ENCODE data around the gene AK5. TPM values are rescaled to one million over a fixed set of nuclear protein-coding genes. Genes with fewer than 3 reads are reported as not detected.

AK5 gene
- total RNA-seq, 2 experiments from 2014 or later: 0.65 to 0.86 TPM

DNA sequence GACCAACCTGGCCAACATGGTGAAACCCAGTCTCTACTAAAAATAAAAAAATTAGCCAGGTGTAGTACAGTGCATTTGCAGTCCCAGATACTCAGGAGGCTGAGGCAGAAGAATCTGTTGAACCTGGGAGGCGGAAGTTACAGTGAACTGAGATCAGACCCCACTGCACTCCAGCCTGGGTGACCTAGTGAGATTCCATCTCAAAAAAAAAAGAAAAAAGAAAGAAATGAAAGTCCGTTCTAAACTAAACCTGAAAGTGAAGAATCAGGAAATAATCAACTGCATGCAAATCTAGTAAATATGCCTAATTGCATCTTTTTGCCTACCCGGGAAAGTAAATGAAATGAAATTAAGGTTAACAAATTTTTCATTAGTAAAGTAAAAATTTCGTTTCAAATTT is 301.1 kb downstream of the AK5 start:
- DNase-seq: no peak
- no peaks in the 10 kb centered on the region for H3K9me3 Mint-ChIP-seq
- H3K27me3 Mint-ChIP-seq: no peaks in the 10 kb centered on the region
- peaks cover 33% of the 10 kb centered on the region for H3K36me3 Mint-ChIP-seq (ENCODE audit: low read depth)
- H3K4me1 Mint-ChIP-seq: no peaks in the 10 kb centered on the region
- H3K4me3 Mint-ChIP-seq: no peak overlapping the region
- ChIA-PET POLR2A (no interaction called here), CTCF (no interaction called here)
- no peak overlapping the region for H3K27ac Mint-ChIP-seq

DNA sequence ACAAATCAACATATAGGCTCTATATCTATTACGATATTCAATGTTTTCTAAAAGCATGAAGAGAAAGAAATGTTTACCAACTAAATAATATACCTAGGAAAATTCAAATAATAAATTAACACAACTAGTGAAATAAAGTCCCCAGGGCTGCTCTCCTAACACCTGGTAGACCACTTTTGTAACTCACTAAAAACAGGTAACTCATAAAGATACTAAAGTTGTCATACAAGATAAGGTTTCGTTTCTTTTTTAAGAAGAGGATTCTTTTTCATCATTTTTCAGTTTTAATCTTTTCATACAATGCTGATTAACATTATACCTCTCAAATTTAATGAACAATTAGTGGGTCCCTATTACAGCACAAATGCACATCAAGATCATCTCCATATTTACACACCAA is 301.7 kb downstream of the AK5 start:
- CTCF ChIA-PET: no interaction called here
- POLR2A ChIA-PET: no interaction called here
- Mint-ChIP-seq H3K36me3 (ENCODE audit: low read depth) (peaks cover 33% of the 10 kb centered on the region), H3K9me3 (no peaks in the 10 kb centered on the region), H3K27ac (no peak overlapping the region), H3K27me3 (no peaks in the 10 kb centered on the region), H3K4me3 (no peak overlapping the region), H3K4me1 (no peaks in the 10 kb centered on the region)
- no peak for DNase-seq

DNA sequence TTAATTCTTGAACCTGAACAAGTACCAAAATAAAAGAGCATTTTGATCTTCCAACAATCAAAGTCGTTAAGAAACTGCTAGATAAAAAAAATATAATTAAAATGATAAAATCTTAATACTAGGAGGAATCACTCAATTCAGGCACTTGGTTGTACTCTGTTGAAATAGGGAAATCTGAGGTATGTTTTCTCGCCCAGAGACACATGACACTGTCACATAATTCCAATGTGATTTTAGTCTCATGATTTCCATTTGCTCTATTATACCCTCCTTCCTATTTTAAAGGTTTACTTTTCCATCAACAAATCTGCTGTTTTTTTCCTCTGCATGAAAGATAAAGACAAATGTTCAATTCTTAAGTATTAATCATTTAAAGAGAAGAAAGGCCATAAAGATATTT is 303.1 kb downstream of the AK5 start:
- Mint-ChIP-seq H3K36me3 (ENCODE audit: low read depth) (peaks cover 28% of the 10 kb centered on the region), H3K27me3 (no peaks in the 10 kb centered on the region), H3K4me3 (no peak overlapping the region), H3K9me3 (no peaks in the 10 kb centered on the region), H3K4me1 (no peaks in the 10 kb centered on the region), H3K27ac (no peak overlapping the region)
- ChIA-PET CTCF (no interaction called here), POLR2A (no interaction called here)
- DNase-seq: no peak

DNA sequence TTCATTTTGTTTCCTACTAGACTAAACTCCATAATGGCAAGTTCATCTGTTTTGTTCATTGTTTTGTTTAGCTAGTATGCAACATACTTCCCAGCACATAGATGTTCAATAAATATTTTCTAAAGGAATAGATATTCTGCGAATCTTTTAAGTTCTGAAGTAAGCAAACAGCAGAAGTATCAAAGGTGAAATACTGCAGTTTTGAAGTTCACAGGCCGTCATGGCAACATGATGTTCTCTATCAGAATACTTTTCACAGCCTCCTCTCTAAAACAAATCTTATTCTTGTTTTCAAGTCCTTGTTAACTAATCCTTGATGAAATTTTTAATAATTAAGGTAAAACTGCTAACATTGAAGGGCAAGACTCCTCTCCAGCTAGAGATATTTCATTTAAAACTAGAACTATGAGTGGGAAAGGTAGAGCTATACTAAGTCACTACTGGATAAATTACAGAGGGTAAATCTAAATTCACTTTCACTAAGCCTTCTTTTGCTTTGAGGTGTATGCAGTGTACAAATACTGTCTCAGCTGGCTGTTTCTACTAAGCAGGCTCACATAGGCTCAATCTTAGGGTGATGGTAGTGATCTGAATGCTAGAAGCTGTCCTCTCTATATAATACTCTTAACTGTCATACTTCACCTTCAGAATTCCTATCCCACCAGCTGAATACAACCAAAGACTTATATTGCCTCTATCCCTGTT is 303.9 kb downstream of the AK5 start:
- Mint-ChIP-seq H3K36me3 (ENCODE audit: low read depth) (peaks cover 19% of the 10 kb centered on the region), H3K27ac (no peak overlapping the region)
- POLR2A ChIA-PET: no interaction called here

DNA sequence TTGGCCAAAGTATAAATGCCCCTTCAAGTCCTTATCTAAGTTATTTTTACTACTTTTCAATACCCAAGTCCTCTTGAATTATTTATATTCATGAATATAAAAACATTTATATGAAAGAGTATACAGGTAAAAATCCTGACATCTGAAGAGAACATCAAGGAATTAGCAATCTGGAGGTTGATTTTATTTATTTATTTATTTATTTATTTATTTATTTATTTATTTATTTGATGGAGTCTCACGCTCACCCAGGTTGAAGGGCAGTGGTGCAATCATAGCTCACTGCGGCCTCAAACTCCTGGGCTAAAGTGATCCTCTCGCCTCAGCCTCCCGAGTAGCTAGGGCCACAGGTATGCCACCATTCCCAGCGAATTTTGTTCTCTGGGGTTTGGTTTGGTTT is 307.4 kb downstream of the AK5 start:
- Mint-ChIP-seq H3K27ac (no peak overlapping the region), H3K4me1 (no peaks in the 10 kb centered on the region), H3K36me3 (ENCODE audit: low read depth) (peaks cover 6% of the 10 kb centered on the region), H3K27me3 (no peaks in the 10 kb centered on the region), H3K9me3 (no peaks in the 10 kb centered on the region), H3K4me3 (no peak overlapping the region)
- no peak for DNase-seq
- POLR2A ChIA-PET: no interaction called here
- CTCF ChIA-PET: interaction anchor here (0.5 to 0.7 kb wide), 2 partner anchors 39 to 151 kb away, joined by 3 read pairs; no protein-coding TSS in a partner anchor

More for the DNA sequence above, 303.9 kb downstream of the AK5 start:
- no peak for DNase-seq
- H3K4me1 Mint-ChIP-seq: no peaks in the 10 kb centered on the region
- no peaks in the 10 kb centered on the region for H3K9me3 Mint-ChIP-seq
- no peak overlapping the region for H3K4me3 Mint-ChIP-seq
- CTCF ChIA-PET: interaction anchor here (1.6 kb wide), 1 partner anchor 9 kb away, joined by 9 read pairs; no protein-coding TSS in a partner anchor
- H3K27me3 Mint-ChIP-seq: no peaks in the 10 kb centered on the region

DNA sequence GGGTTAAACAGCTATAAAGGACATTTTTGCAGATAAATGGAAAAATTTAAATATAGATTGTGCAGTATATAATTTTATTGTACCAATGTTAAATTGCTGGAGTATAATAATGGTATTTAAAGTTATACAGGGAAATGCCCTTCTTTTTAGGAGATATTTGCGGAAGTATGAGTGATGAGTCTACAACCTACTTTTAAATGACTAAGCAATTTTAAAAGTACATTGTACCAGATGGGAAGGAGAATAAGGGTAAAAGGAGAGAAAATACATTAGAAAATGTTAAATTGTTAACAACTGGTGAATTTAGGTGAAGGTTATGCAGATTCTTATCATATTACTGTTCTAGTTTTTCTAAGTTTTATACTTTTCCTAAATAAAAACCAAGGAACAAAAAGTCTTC is 308.8 kb downstream of the AK5 start:
- no peaks in the 10 kb centered on the region for H3K9me3 Mint-ChIP-seq
- H3K27ac Mint-ChIP-seq: no peak overlapping the region
- H3K27me3 Mint-ChIP-seq: no peaks in the 10 kb centered on the region
- peaks cover 5% of the 10 kb centered on the region for H3K4me1 Mint-ChIP-seq
- no peak for DNase-seq
- POLR2A ChIA-PET: interaction anchor here (1.0 kb wide), 1 partner anchor 13 kb away, joined by 3 read pairs; no protein-coding TSS in a partner anchor
- H3K4me3 Mint-ChIP-seq: no peak overlapping the region
- CTCF ChIA-PET: no interaction called here
- H3K36me3 Mint-ChIP-seq (ENCODE audit: low read depth): peaks cover 9% of the 10 kb centered on the region

DNA sequence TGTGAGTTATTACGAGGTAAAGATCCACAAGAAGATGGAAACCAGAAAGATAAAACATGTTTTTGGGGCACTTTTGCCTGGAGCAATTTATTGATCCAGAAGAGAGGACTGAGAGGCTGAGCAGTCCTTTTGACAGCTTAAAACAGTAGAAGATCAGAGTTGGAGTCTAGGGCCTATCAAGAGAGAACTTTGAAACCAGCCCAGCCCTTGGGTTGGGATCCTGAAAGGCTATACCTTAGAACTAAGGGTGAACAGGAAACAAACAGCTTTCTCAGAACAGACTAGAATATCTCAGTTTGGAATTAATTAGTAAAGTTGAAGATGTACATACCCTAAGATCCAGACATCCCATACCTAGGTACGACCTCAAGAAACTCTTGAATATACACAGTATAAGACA is 311.1 kb downstream of the AK5 start:
- no peaks in the 10 kb centered on the region for H3K27me3 Mint-ChIP-seq
- CTCF ChIA-PET: no interaction called here

DNA sequence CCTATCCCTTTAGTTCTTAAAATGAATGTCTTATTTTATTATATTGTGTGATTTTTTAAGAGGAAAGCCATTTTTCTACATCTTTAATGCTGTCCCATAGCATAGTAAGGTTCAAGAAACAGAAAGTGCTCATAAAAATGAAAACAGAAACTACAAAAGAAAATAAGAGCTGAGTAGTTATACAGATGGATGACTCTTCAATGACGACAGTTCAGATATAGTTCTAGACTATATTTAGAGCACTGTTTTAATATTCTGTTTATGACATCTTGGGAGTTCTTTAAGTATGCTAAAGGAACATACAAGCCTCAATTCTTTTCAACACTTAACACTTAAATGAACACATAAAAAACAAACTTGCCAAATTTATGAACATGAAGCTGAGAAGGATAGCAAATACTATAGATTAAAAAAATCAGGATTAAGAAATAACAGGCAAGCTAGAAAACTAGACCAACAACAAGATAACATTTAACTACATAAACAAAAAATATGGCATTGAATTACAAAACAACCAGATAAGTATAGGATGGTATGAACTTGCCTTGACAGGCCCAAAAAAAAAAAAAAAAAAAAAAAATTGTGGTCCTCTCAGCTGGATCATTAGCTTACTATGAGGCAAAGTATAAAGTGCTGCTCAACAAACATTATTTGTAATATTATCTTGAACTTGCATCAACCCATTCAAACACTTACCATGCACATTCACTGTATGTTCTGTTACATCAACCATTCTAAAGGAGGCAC is 312.7 kb downstream of the AK5 start:
- CTCF ChIA-PET: no interaction called here
- H3K27ac Mint-ChIP-seq: no peak overlapping the region

More for the DNA sequence above, 311.1 kb downstream of the AK5 start:
- Mint-ChIP-seq H3K4me1 (peaks cover 5% of the 10 kb centered on the region), H3K4me3 (no peak overlapping the region), H3K36me3 (ENCODE audit: low read depth) (peaks cover 15% of the 10 kb centered on the region), H3K9me3 (no peaks in the 10 kb centered on the region), H3K27ac (no peak overlapping the region)
- POLR2A ChIA-PET: no interaction called here
- DNase-seq: no peak

DNA sequence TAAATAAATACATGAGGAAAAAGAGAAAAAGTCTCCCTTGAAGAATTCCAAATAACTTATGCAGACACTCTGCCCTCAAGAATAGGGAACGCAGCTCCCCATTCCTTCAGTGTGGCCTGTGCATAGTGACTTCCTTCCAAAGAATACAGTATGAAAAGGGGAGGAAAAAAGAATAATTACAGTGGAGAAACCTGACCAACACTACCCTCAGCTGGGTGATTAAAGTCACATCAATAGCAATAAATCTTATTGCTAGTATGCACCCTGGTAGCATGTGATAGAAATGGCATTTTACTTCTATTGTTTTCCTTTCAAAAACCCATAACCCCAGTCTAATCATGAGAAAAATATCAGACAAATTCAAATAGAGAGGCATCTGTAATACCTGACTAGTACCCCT is 315.5 kb downstream of the AK5 start:
- ChIA-PET POLR2A (no interaction called here), CTCF (no interaction called here)
- H3K27me3 Mint-ChIP-seq: no peaks in the 10 kb centered on the region
- no peak overlapping the region for H3K4me3 Mint-ChIP-seq
- peaks cover 5% of the 10 kb centered on the region for H3K4me1 Mint-ChIP-seq
- H3K27ac Mint-ChIP-seq: no peak overlapping the region
- DNase-seq: no peak
- H3K36me3 Mint-ChIP-seq (ENCODE audit: low read depth): peaks cover 16% of the 10 kb centered on the region
- no peaks in the 10 kb centered on the region for H3K9me3 Mint-ChIP-seq

More for the DNA sequence above, 312.7 kb downstream of the AK5 start:
- no peak for DNase-seq
- Mint-ChIP-seq H3K9me3 (no peaks in the 10 kb centered on the region), H3K27me3 (no peaks in the 10 kb centered on the region), H3K4me1 (peaks cover 5% of the 10 kb centered on the region), H3K4me3 (no peak overlapping the region), H3K36me3 (ENCODE audit: low read depth) (peaks cover 14% of the 10 kb centered on the region)
- POLR2A ChIA-PET: interaction anchor here (0.6 kb wide), 1 partner anchor 77 kb away, joined by 3 read pairs; no protein-coding TSS in a partner anchor

DNA sequence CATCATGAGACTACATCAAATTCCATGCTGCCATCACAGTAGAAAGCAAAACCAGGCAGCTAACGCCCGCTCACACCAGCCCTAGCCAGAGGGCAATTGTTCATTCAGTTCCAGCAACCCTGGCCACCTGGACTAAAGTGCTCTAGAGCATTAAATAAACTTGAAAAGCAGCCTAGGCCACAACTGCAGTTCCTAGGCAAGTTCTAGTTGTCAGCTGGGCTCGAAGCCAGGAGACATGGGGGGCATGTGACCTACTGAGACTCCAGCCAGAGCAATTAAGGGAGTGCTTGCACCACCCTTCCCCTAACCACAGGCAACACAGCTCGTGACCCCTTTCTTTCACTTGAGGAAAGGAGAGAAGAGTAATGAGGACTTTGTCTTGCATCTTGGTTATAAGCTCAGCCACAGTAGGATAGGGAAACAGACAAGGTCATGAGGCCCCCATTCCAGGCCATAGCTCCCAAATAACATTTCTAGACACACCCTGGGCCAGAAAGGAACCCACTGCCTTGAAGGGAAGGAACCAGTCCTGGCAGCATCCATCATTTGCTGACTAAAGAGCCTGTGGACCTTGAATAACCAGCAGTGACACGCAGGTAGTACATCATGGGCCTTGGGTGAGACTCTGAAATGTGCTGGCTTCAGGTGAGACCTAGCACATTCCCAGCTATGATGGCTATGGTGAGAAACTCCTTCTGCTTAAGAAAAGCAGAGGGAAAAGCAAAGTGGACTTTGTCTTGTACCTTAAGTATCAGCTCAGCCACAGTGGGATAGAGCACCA is 323.6 kb downstream of the AK5 start:
- POLR2A ChIA-PET: no interaction called here
- H3K27ac Mint-ChIP-seq: no peak overlapping the region
- no peaks in the 10 kb centered on the region for H3K27me3 Mint-ChIP-seq
- CTCF ChIA-PET: no interaction called here
- peaks cover 25% of the 10 kb centered on the region for H3K9me3 Mint-ChIP-seq
- no peak overlapping the region for H3K4me3 Mint-ChIP-seq
- H3K36me3 Mint-ChIP-seq (ENCODE audit: low read depth): peaks cover 44% of the 10 kb centered on the region
- no peak for DNase-seq
- H3K4me1 Mint-ChIP-seq: no peaks in the 10 kb centered on the region

DNA sequence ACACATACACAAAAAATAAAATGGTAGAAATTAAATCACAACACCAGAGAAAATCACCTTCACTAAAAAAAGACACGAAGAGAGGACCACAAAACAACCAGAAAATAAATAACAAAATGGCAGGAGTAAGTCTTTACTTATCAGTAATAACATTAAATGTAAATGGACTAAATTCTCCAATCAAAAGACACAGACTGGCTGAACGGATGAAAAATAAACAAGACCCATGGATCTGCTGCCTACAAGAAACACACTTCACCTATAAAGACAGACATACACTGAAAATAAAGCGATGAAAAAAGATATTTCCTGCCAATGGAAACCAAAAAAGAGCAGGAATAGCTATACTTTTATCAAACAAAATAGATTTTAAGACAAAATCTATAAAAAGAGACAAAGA is 327.1 kb downstream of the AK5 start:
- Mint-ChIP-seq H3K27me3 (no peaks in the 10 kb centered on the region), H3K4me3 (no peak overlapping the region), H3K36me3 (ENCODE audit: low read depth) (peaks cover 55% of the 10 kb centered on the region), H3K4me1 (no peaks in the 10 kb centered on the region), H3K27ac (no peak overlapping the region), H3K9me3 (peaks cover 28% of the 10 kb centered on the region)
- POLR2A ChIA-PET: no interaction called here
- CTCF ChIA-PET: no interaction called here
- DNase-seq: no peak
